ENCODE measurements around the gene MOCS2. TPM values are rescaled to one million over a fixed set of nuclear protein-coding genes. Genes with fewer than 3 reads are reported as not detected.

MOCS2 gene
- total and polyA plus RNA-seq, 2 experiments from 2014 or later = 45.8 to 54.9 TPM

DNA sequence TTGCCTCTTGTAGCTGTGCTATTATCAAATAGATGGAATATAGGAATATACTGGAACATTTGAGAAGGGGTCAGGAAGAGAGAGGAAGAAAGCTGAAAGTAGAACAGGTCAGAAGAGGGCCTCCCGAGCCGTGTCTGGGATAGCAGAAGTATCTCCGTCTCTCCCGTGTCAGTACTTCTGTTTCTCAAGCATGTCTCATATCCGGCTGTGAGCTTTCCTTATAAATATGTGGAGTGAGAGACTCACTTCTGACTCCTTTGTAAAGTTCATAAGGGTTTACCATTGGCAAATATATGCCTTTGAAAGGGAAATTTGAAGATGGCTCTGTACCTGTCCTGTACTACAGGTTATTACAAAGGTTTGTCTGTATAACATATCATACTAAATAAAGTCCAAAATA is 50.3 kb downstream of the MOCS2 start:
- Histone ChIP-seq H3K27me3 (no peaks in the 10 kb centered on the region), H3K4me1 (ENCODE audit: insufficient read depth) (no peaks in the 10 kb centered on the region), H3K4me2 (no peak overlapping the region), H3K9me2 (replicated peaks; ENCODE audit: insufficient read depth) (no peaks in the 10 kb centered on the region), H3K36me3 (replicated peaks; ENCODE audit: insufficient read depth, low read depth) (no peaks in the 10 kb centered on the region), H3K9me3 (ENCODE audit: low read depth) (no peaks in the 10 kb centered on the region), H3K27ac (no peak overlapping the region), H3K4me3 (no peak overlapping the region), H4K20me1 (ENCODE audit: insufficient read depth, poor library complexity, severe bottlenecking) (no peaks in the 10 kb centered on the region), H3K79me2 (no peaks in the 10 kb centered on the region), H2AFZ (no peak overlapping the region)
- TF ChIP-seq EZH2phosphoT487 (IDR thresholded peaks at IDR 0.05; ENCODE audit: low read depth, severe bottlenecking, unreplicated experiment) (no peak), EZH2 (IDR thresholded peaks at IDR 0.05; ENCODE audit: borderline replicate concordance) (no peak)
- TF ChIP-seq, protein P1, sequence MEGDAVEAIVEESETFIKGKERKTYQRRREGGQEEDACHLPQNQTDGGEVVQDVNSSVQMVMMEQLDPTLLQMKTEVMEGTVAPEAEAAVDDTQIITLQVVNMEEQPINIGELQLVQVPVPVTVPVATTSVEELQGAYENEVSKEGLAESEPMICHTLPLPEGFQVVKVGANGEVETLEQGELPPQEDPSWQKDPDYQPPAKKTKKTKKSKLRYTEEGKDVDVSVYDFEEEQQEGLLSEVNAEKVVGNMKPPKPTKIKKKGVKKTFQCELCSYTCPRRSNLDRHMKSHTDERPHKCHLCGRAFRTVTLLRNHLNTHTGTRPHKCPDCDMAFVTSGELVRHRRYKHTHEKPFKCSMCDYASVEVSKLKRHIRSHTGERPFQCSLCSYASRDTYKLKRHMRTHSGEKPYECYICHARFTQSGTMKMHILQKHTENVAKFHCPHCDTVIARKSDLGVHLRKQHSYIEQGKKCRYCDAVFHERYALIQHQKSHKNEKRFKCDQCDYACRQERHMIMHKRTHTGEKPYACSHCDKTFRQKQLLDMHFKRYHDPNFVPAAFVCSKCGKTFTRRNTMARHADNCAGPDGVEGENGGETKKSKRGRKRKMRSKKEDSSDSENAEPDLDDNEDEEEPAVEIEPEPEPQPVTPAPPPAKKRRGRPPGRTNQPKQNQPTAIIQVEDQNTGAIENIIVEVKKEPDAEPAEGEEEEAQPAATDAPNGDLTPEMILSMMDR (IDR thresholded peaks at IDR 0.05; ENCODE audit: poor library complexity) = no peak
- 96% methylated on average over 5 of the region's 5 CpGs for WGBS (ENCODE audit: low lambda C conversion rate, missing lambda C conversion rate)
- no peak for DNase-seq (ENCODE audit: low spot score)

DNA sequence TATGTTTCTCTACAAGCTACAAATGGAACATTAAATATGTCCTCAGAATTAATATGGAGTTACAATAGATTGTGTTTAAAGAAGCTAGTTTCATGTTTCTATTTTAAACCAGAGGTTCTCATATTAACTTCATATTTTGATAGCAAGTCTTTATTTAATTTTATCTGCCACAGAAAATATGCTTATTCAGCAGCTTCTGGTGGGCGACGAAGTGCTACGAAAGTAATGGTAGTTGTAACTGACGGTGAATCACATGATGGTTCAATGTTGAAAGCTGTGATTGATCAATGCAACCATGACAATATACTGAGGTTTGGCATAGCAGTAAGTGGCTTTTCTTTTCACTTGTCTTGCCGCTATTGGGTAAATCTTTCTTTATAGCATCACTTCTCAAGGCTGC is 54.2 kb downstream of the MOCS2 start:
- DNase-seq (ENCODE audit: low spot score) = no peak
- no peaks in the 10 kb centered on the region for H3K27me3 ChIP-seq
- TF ChIP-seq, protein P1 (IDR thresholded peaks at IDR 0.05; ENCODE audit: poor library complexity) = no peak
- TF ChIP-seq EZH2phosphoT487 (IDR thresholded peaks at IDR 0.05; ENCODE audit: low read depth, severe bottlenecking, unreplicated experiment) = no peak
- TF ChIP-seq EZH2 (IDR thresholded peaks at IDR 0.05; ENCODE audit: borderline replicate concordance) = no peak
- no peaks in the 10 kb centered on the region for H4K20me1 ChIP-seq (ENCODE audit: insufficient read depth, poor library complexity, severe bottlenecking)
- no peaks in the 10 kb centered on the region for H3K36me3 ChIP-seq (replicated peaks; ENCODE audit: insufficient read depth, low read depth)
- H3K9me3 ChIP-seq (ENCODE audit: low read depth) = no peaks in the 10 kb centered on the region
- H3K4me2 ChIP-seq = no peak overlapping the region
- H3K27ac ChIP-seq = no peak overlapping the region
- H3K4me3 ChIP-seq = no peak overlapping the region
- no peaks in the 10 kb centered on the region for H3K9me2 ChIP-seq (replicated peaks; ENCODE audit: insufficient read depth)
- no peak overlapping the region for H2AFZ ChIP-seq
- H3K79me2 ChIP-seq = no peaks in the 10 kb centered on the region
- H3K4me1 ChIP-seq (ENCODE audit: insufficient read depth) = no peaks in the 10 kb centered on the region
- WGBS (ENCODE audit: low lambda C conversion rate, missing lambda C conversion rate) = 77% methylated on average over 5 of the region's 5 CpGs

DNA sequence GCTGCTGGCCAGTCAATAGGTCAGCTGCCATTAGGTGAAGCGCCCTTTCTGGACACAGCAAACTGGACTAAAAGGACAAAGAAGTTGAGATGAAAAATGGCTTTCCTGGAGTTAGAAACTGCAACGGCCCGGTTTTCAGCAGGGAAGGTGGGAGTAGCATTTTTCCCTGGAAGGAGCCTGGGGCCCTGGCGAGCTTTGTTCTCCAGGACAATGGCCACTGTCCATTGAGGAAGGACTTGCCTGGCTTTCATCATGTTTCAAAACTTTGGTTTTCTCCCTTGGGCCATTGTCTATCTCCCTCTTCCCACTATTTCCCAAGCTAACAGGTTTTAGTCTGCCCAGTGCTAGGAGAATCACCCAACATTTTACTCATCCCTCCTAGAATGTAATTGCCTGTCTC is 56.2 kb downstream of the MOCS2 start:
- Histone ChIP-seq H3K36me3 (replicated peaks; ENCODE audit: insufficient read depth, low read depth) (no peaks in the 10 kb centered on the region), H3K27ac (no peak overlapping the region), H2AFZ (no peak overlapping the region), H3K9me3 (ENCODE audit: low read depth) (no peaks in the 10 kb centered on the region), H3K9me2 (replicated peaks; ENCODE audit: insufficient read depth) (no peaks in the 10 kb centered on the region), H4K20me1 (ENCODE audit: insufficient read depth, poor library complexity, severe bottlenecking) (no peaks in the 10 kb centered on the region), H3K4me1 (ENCODE audit: insufficient read depth) (no peaks in the 10 kb centered on the region), H3K79me2 (no peaks in the 10 kb centered on the region), H3K4me2 (no peak overlapping the region), H3K4me3 (no peak overlapping the region), H3K27me3 (no peaks in the 10 kb centered on the region)
- 69% methylated on average over 4 of the region's 4 CpGs for WGBS (ENCODE audit: low lambda C conversion rate, missing lambda C conversion rate)
- TF ChIP-seq EZH2 (IDR thresholded peaks at IDR 0.05; ENCODE audit: borderline replicate concordance) (no peak), EZH2phosphoT487 (IDR thresholded peaks at IDR 0.05; ENCODE audit: low read depth, severe bottlenecking, unreplicated experiment) (no peak)
- TF ChIP-seq, protein P1 (IDR thresholded peaks at IDR 0.05; ENCODE audit: poor library complexity) = no peak
- no peak for DNase-seq (ENCODE audit: low spot score)

DNA sequence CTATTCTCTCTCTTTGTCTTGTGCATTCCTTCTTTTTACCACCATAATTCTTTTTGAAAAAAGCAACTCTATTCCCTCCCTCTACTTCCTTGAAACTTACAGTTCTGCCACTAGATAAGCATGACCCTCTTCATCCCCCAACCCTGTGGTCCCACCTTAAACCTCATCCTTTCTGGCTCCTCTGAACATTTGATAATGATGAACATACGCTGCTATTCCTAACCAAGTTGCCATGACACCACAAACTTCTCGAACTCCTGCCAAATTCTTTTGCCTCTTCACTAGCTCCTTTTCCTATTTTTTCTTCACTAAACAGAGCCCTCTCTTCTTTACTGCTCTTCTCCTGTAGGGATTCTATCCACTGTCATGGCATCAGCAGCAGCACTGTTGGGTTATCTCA is 57.1 kb downstream of the MOCS2 start:
- TF ChIP-seq, protein P1 (IDR thresholded peaks at IDR 0.05; ENCODE audit: poor library complexity) = no peak
- no peak for TF ChIP-seq EZH2phosphoT487 (IDR thresholded peaks at IDR 0.05; ENCODE audit: low read depth, severe bottlenecking, unreplicated experiment)
- TF ChIP-seq EZH2 (IDR thresholded peaks at IDR 0.05; ENCODE audit: borderline replicate concordance) = no peak
- no peak for DNase-seq (ENCODE audit: low spot score)

More for the DNA sequence above, 57.1 kb downstream of the MOCS2 start:
- Histone ChIP-seq H2AFZ (no peak overlapping the region), H3K27ac (no peak overlapping the region), H3K9me3 (ENCODE audit: low read depth) (no peaks in the 10 kb centered on the region), H3K79me2 (no peaks in the 10 kb centered on the region), H3K4me1 (ENCODE audit: insufficient read depth) (no peaks in the 10 kb centered on the region), H4K20me1 (ENCODE audit: insufficient read depth, poor library complexity, severe bottlenecking) (no peaks in the 10 kb centered on the region), H3K4me3 (no peak overlapping the region), H3K36me3 (replicated peaks; ENCODE audit: insufficient read depth, low read depth) (no peaks in the 10 kb centered on the region), H3K9me2 (replicated peaks; ENCODE audit: insufficient read depth) (no peaks in the 10 kb centered on the region), H3K27me3 (no peaks in the 10 kb centered on the region), H3K4me2 (no peak overlapping the region)
- WGBS (ENCODE audit: low lambda C conversion rate, missing lambda C conversion rate) = 98% methylated on average over 2 of the region's 2 CpGs

All from hepatocyte (in vitro differentiated cells).